IMR-90 (cell line): ENCODE data around the gene PABPC1L2A. TPM values are rescaled to one million over a fixed set of nuclear protein-coding genes. Genes with fewer than 3 reads are reported as not detected.

Source experiments
- polyA plus RNA-seq, 3 experiments: library from polyadenylated mRNA; depleted of rRNA; stranded (reverse); fragments of >200 nt; gene quantifications; 2 replicates each; pipeline ENCODE4 v1.2.3, GENCODE V29; 2012; ENCODE audit warnings: low replicate concordance in 1 of 3
- total RNA-seq: library from RNA; depleted of rRNA; stranded (reverse); fragments of >200 nt; gene quantifications from 2 replicates; pipeline ENCODE4 v1.2.3, GENCODE V29; 2012; rRNA removed

PABPC1L2A gene
- total and polyA plus RNA-seq, 2 of the 4 experiments (the other 2 are of a cell fraction), result not detected

Other genes starting within 250 kb of the PABPC1L2A start
- gene FAM236C, start 166.9 kb downstream of the PABPC1L2A start, total RNA-seq, result not detected in 2 replicates
- gene FAM236C, start 166.9 kb downstream of the PABPC1L2A start, polyA plus RNA-seq (2012; rRNA removed), result not detected in 2 replicates
- gene FAM236A, start 141.3 kb downstream of the PABPC1L2A start, total RNA-seq, result not detected in 2 replicates
- gene FAM236A, start 141.3 kb downstream of the PABPC1L2A start, polyA plus RNA-seq (2012; rRNA removed), result not detected in 2 replicates
- gene DMRTC1, start 135.7 kb downstream of the PABPC1L2A start, total RNA-seq, result not detected in 2 replicates
- gene DMRTC1, start 135.7 kb downstream of the PABPC1L2A start, polyA plus RNA-seq (2012; rRNA removed), result not detected in 2 replicates
- not detected in 2 replicates for gene PABPC1L2B, start 76.6 kb downstream of the PABPC1L2A start, total RNA-seq
- not detected in 2 replicates for gene PABPC1L2B, start 76.6 kb downstream of the PABPC1L2A start, polyA plus RNA-seq (2012; rRNA removed)
- under 0.01 TPM in 1 of 2 replicates, not detected in the other for gene NAP1L2, start 135.3 kb upstream of the PABPC1L2A start, total RNA-seq
- 0.03 TPM in 1 of 2 replicates, not detected in the other for gene NAP1L2, start 135.3 kb upstream of the PABPC1L2A start, polyA plus RNA-seq (2012; rRNA removed)